Measurements from ENCODE around the gene IL3RA. TPM values are rescaled to one million over a fixed set of nuclear protein-coding genes. Genes with fewer than 3 reads are reported as not detected.
"Not testable (repeated sequence)": the region's sequence is repeated elsewhere in the genome, so short reads cannot be mapped to it uniquely, and the experiment has no call there.

Gene IL3RA
- total RNA-seq, 1 donor from 2014 or later: 7.6 TPM

DNA sequence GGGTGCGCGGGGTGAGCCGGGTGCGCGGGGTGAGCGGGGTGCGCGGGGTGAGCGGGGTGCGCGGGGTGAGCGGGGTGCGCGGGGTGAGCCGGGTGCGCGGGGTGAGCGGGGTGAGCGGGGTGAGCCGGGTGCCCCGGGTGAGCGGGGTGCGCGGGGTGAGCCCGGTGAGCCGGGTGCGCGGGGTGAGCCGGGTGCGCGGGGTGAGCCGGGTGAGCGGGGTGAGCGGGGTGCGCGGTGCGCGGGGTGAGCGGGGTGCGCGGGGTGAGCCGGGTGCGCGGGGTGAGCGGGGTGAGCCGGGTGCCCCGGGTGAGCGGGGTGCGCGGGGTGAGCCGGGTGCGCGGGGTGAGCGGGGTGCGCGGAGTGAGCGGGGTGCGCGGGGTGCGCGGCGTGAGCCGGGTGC is 29.8 kb downstream of the IL3RA start:
- DNase-seq (ENCODE audit: low spot score); intact Hi-C loops (cut with DNase I): not testable (repeated sequence)

DNA sequence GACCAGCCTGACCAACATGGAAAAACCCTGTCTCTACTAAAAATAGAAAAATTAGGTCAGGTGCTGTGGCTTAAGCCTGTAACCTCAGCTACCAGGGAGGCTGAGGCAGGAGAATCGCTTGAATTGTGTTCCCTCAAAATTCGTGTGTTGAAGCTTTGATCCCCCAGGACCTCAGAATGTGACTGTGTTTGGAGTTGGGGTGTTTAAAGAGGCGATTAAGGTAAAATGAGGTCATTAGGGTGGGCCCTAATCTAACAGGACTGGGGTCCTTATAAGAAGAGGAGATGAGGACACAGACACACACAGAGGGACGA is 31.8 kb downstream of the IL3RA start:
- DNase-seq (ENCODE audit: low spot score): no peak
- intact Hi-C loops (cut with DNase I): no loop called here

DNA sequence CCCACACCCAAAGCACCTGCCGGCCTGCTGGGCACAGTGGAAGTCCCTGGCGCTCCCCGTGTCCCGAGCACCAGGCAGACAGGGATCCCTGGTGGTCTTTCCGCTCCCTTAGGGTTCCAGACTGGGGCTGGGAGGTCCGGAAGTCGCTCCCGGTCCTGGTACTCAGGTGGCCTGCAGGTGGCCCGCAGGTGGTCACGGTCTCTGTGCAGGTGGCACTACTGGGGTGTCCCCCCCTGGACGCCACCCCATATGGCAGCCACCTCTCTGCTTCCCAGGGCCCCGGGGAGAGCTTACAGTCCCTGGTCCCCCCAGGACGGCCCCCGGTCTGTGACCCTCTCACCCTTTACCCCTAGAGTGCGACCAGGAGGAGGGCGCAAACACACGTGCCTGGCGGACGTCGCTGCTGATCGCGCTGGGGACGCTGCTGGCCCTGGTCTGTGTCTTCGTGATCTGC is 41.7 kb downstream of the IL3RA start:
- no peak for DNase-seq (ENCODE audit: low spot score)
- intact Hi-C loops (cut with DNase I): no loop called here

DNA sequence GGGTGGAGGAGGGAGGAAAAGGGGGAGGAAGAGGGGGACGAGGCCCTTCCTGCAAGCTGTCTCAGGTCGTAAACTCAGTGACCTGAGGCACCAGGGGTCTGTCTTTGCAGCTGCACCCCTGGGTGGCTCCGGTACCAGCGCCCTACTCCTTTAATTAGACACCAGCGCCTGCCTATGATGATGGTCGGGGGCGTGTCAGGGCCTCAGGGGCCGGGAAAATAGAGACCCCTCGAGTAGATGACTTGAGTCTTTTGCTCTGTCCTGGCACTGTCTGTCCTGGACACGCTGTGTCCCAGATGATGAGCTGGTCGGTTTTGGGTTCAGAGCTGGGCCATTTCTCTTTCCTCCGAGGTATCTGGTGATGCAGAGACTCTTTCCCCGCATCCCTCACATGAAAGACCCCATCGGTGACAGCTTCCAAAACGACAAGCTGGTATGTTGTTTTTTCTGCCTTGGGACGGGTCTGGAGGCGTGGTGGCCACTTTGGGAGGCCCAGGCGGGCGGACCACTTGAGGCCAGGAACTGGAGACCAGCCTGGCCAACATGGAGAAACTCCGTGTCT is 44.2 kb downstream of the IL3RA start:
- intact Hi-C loops (cut with DNase I): no loop called here
- peak; percentile 35 for DNase-seq (ENCODE audit: low spot score)

DNA sequence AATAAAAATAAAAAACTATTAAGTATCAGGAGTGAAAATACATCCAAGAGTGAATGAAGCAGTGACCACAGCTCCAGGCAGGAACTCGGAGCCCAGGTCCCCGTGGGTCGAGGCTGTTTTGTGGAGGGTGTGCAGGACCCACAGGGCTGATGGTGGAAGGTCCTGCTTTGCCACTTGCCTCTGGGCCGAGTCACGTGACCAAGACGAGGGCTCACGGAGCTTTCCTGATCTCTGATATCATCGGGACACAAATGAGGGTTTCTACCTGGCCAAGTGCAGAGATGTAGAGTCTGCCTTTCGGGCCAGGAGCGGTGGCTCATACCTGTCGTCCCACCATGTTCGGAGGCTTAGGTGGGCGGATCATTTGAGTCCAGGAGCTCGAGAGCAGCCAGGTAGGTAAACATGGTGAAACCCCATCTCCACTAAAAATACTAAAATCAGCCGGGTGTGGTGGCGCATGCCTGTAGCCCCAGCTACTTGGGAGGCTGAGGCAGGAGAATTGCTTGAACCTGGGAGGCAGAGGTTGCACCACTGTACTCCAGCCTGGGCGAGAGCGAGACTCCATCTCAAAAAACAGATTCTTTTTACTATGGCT is 48.2 kb downstream of the IL3RA start:
- DNase-seq (ENCODE audit: low spot score): no peak
- intact Hi-C loops (cut with DNase I): no loop called here

DNA sequence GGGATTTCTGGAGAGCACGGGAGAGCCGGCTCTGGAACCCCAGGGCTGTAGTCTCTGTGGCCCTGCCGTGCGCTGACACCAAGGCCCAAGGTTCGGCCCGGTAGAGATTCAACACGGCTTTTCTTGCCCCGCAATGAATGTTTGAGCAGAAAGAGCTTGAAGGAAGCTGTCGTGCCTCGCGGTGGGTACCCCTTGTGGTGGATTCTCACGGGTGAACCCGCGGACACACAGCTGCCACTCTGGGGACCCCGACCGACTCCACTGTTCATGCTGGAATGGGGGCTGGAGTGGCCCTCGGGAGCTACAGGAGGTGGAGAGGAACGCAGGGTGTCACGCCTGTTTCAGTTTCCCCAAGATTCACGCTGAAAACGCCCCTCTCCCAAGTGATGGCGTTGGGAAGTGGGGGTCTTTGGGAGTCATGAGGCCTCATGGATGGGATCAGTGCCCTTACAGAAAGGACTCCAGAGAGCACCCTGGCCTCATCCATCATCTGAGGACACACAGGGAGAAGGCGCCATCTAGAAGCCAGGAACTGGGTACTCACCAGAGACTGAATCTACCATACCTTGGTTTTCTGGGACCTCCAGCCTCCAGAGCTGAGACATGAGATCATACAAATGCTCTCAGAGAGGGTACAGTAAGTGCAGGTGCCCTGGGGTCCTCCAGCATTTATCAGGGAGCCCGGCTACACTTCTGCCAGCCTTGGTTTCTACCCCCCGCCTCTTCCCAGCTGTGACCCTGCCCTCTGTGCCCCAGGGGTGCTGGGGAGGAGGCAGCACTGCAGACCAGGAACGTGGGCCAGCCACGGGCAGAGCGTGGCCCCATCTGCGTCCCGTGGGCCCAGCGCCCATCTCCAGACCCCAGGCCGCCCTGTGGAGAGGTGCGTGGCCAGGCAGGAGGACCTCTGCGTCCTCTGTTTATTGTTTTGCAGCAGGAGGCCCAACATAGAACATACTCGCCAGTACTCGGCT is 49.0 kb downstream of the IL3RA start:
- intact Hi-C loops (cut with DNase I): no loop called here
- DNase-seq (ENCODE audit: low spot score): no peak

DNA sequence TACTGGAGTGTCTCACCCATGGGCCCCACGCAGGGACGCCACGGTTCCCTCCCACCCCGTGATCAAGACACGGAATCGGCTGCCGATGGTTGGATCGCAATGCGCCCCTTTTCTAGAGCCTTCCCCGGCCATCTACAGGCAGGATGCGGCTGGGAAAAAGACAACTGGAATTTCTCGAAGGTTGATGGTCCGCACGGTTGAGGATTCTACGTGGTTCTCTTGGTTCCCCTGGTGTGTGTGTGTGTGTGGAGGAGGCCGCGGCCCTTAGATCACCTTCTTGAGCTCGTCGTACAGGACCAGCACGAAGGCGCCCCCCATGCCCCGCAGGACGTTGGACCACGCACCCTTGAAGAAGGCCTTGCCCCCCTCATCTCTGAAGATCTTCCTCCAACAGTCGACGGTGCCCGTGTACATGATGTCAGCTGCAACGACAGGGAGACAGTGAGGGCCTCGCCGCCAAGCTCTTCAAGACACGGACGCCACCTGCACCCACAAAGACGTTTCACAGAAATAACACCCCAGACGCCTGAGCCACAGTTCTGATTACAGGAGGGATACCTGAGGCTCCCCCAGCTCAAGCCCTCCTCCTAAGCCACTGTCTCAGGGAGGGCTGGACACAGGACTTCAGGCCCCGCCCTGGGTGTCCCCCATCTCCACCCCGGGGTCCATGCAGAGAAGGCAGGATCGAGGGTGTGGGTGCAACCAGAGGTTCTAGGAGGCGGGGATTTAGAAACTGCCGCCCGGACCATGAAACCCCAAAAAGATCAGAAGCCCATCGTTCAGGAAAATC is 49.9 kb downstream of the IL3RA start:
- no peak for DNase-seq (ENCODE audit: low spot score)
- intact Hi-C loops (cut with DNase I): no loop called here

DNA sequence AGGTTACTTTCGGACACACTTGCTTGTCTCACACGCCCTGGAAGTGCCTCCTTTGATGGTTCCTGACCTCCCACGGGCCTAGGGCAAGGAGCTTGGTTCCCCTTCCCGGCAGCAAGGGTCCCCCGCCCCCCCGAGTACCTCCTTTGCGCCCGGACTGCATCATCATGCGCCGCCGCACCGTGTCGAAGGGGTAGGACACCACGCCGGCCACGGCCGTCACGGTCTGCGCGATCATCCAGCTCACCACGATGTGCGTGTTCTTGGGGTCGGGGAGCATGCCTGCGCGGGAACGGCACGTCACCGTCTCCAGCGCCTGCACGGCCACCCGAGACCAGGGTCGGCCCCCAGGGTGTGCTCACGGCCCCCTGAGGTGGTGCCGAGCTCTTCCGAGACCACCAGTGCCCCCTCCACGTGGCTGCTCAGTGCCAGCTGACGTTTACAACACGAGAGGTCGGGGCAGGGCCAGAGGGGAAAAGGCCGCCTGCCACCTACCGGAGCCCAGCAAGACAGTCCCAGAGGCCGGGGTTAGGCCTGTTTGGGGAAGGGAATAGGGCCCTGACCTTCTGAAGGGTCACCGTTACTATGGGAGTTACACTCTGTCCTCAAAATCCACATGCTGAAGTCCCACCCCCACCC is 50.7 kb downstream of the IL3RA start:
- intact Hi-C loops (cut with DNase I): no loop called here
- DNase-seq (ENCODE audit: low spot score): no peak

DNA sequence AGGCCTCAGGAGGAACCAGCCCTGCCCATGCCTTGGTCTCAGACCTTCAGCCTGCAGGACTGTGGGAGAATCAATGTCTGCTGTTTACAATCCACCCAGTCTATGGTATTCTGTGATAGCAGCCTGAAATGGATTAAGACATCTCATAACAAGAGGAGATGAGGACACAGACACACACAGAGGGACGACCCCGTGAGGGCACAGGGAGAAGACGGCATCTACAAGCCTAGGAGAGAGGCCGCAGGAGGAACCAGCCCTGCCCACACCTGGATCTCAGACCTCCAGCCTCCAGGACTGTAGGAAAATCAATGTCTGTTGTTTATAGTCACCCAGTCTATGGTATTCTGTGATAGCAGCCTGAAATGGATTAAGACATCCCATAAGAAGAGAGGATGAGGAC is 52.1 kb downstream of the IL3RA start:
- DNase-seq (ENCODE audit: low spot score): no peak
- intact Hi-C loops (cut with DNase I): no loop called here

DNA sequence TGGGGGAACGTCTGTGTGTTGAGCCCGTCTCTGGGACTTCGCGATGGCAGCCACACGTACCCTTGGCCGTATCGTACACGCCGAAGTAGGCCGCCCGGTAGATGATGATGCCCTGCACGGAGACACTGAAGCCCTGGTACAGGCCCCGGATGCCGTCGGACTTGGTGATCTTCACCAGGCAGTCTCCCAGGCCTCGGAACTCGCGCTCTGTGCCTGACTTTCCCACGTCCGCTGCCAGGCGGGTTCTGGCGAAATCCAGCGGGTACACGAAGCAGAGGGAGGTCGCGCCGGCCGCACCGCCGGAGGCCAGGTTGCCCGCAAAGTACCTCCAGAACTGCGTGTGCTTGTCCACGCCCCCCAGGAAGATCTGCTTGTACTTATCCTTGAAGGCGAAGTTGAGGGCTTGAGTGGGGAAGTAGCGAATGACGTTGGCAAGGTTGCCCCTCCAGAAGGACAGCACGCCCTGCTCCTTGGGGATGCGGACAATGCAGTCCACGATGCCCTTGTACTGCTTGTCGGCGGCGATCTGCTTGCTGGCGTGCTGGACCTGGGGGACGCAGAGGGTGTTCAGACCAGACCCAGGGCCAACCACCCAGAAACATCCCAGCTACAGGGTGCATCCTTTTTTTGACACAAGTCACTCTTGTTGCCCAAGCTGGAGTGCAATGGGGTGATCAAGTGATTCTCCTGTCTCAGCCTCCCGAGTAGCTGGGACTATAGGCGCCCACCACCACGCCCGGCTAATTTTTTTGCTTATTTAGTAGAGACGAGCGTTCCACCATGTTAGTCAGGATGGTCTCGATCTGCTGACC is 52.8 kb downstream of the IL3RA start:
- intact Hi-C loops (cut with DNase I): no loop called here

DNA sequence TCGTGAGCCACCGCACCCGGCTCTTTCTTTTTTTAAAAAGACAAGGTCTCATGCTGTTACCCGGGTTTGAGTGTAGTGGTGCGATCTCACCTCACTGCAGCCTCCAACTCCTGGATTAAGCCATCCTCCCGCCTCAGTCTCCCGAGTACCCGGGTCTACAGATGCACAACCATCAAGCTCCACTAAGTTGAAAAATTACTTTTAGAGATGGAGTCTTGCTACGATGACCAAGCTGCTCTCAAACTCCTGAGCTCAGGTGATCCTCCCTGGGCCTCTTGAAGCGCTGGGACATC is 53.4 kb downstream of the IL3RA start:
- no peak for DNase-seq (ENCODE audit: low spot score)
- intact Hi-C loops (cut with DNase I): loop anchor here (5.0 to 10.0 kb wide), 3 partner anchors 143 to 935 kb away; partner anchors contain the start of gene AKAP17A

More for the DNA sequence above, 52.8 kb downstream of the IL3RA start:
- DNase-seq (ENCODE audit: low spot score): no peak

DNA sequence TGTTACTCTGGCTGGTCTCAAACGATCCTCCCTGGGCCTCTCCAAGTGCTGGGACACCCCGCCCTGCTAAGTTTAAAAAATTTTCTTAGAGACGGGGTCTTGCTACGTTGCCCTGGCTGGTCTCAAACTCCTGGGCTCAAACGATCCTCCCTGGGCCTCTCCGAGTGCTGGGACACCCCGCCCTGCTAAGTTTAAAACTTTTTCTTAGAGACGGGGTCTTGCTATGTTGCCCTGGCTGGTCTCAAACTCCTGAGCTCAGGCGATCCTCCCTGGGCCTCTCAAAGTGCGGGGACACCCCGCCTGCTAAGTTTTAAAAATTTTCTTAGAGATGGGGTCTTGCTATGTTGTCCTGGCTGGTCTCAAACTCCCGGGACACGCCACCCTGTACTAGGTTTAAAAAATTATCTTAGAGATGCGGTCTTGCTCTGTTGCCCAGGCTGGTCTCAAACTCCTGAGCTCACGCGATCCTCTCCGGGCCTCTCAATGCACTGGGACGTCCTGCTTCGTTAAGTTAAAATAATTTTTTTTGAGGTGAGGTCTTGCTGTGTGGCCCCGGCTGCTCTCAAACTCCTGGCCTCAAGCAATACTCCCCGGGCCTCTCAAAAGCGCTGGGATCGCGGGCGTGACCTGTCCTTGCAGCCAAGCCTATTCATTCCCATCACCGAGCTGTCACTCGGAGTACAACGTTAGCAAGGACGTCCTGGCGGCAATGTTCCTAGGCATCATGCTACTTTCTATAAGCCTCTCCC is 54.2 kb downstream of the IL3RA start:
- no peak for DNase-seq (ENCODE audit: low spot score)
- intact Hi-C loops (cut with DNase I): loop anchor here (5.0 to 10.0 kb wide), 3 partner anchors 143 to 934 kb away; partner anchors contain the start of gene AKAP17A

DNA sequence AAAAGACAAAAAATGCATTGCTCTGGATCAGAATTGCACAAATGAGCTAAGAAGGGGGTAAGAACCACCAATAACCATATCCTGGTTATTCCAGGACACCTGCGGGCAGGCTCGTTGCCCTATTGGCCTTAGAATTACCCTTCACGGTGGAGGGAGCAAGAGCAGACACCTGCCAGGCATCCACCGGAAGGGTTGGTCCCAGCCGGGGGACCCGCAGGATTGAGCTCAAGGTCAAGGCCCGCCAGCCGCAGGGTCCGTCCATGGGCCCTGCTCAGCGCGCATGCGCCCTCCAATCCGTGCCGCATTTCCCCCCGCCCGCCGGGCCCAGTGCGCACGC is 54.8 kb downstream of the IL3RA start:
- DNase-seq (ENCODE audit: low spot score): no peak
- intact Hi-C loops (cut with DNase I): loop anchor here (5.0 to 10.0 kb wide), 3 partner anchors 144 to 933 kb away; partner anchors contain the start of gene AKAP17A

DNA sequence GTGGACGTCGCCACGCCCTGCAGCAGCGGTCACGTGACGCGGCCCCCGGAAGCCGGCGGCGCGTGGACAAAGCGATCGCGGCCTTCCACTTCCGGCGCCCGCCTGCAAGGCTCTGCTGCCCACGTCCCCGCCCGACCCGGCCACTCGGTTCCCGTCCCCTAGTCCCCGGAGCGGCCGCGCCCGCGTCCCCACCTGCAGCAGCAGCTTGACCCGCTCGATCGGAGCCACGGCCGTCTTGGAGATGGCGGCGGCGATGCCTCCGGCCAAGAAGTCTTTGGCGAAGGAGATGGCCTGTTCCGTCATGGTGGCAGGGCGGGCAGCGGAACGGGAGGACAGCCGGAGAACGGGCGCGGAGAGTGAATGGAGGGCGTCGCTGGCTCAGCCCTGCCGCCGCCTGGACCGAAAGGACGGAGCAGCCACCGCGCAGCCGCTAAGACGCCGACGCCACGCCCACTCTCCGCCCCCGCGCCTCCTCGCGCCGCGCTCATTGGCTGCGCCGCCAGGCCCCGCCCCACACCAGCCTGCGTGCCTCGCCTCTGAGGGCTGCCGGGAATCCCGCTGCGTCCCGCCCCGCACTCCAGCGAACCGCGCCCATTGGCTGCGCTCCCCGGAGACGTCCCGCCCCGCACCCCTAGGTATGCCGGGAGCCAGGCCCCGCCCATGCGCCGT is 55.3 kb downstream of the IL3RA start, which contains the start of gene SLC25A6:
TSS of gene SLC25A6 (minus strand) at position 407 of the 669 bp plus-strand sequence. CDS start at position 303, 104 bp downstream.
- intact Hi-C loops (cut with DNase I): loop anchor here (2.0 to 10.0 kb wide), 4 partner anchors 59 to 933 kb away; partner anchors contain the start of gene AKAP17A
- DNase-seq (ENCODE audit: low spot score): peak; percentile 100

DNA sequence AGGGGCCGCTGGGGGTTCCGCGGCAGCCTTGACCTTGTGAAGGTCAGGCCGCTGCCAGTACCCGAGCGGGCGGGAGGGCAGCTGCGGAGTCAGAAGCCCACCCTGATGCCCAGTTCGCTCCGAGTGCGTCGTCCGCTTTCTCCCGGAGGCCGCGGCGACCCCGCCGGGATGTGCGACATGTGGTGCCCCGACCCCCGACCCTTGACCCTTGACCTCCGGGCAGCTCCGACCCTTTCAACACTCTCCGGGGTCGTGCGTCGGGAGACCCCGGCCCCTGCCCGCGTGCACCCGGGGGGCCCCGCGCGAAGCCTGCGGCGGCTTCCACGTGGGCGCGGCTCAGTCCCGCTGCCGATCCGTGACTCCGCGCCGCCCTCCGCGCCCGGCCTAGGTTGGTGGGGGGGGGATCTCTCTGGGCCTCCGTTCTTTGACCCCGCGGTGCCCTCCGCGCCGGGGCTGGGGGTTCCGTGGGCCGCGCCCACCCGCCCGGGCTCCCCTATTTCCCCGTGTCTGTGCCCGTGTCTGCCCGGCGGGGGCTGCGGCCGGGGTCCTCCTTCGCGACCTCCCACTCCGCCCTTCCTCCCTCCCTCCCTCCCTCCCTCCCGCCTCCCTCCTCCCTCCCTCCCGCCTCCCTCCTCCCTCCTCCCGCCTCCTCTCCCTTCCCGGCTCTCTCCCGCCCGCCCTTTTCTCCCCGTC is 55.9 kb downstream of the IL3RA start:
- peak; percentile 84 for DNase-seq (ENCODE audit: low spot score)
- intact Hi-C loops (cut with DNase I): loop anchor here (2.0 to 10.0 kb wide), 4 partner anchors 58 to 932 kb away; partner anchors contain the start of gene AKAP17A

DNA sequence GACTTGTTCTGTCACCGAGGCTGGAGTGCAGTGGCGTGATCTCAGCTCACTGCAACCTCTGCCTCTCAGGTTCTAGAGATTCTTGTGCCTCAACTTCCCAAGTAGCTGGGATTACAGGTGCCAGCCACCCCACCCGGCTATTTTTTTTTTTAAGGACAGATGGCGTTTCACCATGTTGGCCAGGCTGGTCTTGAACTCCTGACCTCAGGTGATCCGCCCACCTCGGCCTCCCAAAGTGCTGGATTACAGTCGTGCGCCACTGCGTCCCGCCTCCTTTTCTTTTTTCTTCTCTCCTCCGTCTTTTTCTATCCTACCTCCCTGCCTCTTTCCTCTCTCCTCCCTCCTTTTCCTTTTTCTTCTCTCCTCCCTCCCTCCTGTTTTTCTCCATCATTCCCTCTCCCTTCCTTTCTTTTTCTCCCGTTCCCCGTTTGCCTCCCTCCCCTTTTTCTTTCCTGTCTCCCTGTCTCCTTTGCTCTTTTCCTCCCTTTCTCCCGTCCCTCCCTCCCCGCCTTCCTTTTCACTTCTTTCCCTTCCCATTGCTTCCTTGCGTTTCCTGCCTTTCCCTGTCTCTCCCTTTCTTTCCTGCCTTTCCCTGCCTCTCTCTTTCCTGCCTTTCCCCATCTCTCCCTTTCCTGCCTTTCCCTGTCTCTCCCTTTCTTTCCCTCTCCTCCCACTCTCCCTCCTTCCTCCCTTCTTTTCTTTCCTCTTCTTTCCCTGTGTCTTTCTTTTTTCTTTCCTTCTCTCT is 57.5 kb downstream of the IL3RA start:
- peak; percentile 17 for DNase-seq (ENCODE audit: low spot score)
- intact Hi-C loops (cut with DNase I): loop anchor here (2.0 to 10.0 kb wide), 4 partner anchors 57 to 931 kb away; partner anchors contain the start of gene AKAP17A
